Measurements from ENCODE around the gene MAP3K20. TPM values are rescaled to one million over a fixed set of nuclear protein-coding genes. Genes with fewer than 3 reads are reported as not detected.

Gene MAP3K20
- total and polyA plus RNA-seq, 2 of the 8 experiments (the other 6 are each of a cell fraction or from before 2014, with no cell fraction given), result 3.1 to 11.1 TPM

DNA sequence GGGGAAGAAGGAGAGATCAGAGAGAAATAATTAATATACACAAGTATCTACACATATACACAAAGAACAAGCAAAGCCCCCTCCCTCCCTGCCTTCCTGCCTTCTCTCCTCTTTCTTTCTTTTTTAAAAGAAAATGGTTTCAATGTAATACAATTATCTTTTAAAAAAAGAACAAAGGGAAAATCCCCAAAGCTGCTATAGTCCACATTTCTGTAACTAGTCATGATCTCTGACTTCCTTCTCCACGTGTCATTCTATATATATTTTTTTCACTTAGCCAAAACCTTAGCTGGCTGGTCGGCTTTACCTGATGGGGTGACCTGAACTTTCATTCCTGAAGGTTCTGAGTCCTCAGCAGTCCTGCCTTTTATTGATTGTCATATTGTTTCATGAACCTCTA lies 44.3 kb downstream of the MAP3K20 start:
- no peak overlapping the region for H3K9ac ChIP-seq (replicated peaks in 1 of 4; ENCODE audit: extremely low read depth in 1 of 4, low read depth in 3 of 4, low read length in 3 of 4)
- no peaks in the 10 kb centered on the region for H3K79me2 ChIP-seq (ENCODE audit: control insufficient read depth in 1 of 2, insufficient read depth in 2 of 2, low read length in 2 of 2)

More for the DNA sequence above, 44.3 kb downstream of the MAP3K20 start:
- no peak overlapping the region for H4K91ac ChIP-seq (replicated peaks; ENCODE audit: insufficient read length, low read length)
- no peak overlapping the region for H2BK12ac ChIP-seq (ENCODE audit: low read depth, low read length)
- POLR2A ChIA-PET (ENCODE audit: partially characterized antibody), result no interaction called here
- H3K27me3 ChIP-seq (replicated peaks in 1 of 4; ENCODE audit: control insufficient read depth in 3 of 4, extremely low read depth in 1 of 4, insufficient read depth in 3 of 4, low read length in 3 of 4), result no peaks in the 10 kb centered on the region
- H4K8ac ChIP-seq (ENCODE audit: extremely low read depth, insufficient read depth, low read length), result no peak overlapping the region
- no peaks in the 10 kb centered on the region for H4K20me1 ChIP-seq (replicated peaks in 1 of 2; ENCODE audit: control insufficient read depth in 1 of 2, insufficient read depth in 2 of 2, low read length in 2 of 2)
- no peaks in the 10 kb centered on the region for H3K36me3 ChIP-seq (ENCODE audit: control insufficient read depth in 2 of 4, insufficient read depth in 4 of 4, low read length in 3 of 4)
- TF ChIP-seq EZH2 (IDR thresholded peaks at IDR 0.05; ENCODE audit: low read depth, low read length, severe bottlenecking), result no peak
- no peak for TF ChIP-seq SP4 (IDR thresholded peaks at IDR 0.05; ENCODE audit: low read length)
- TF ChIP-seq, protein P1, sequence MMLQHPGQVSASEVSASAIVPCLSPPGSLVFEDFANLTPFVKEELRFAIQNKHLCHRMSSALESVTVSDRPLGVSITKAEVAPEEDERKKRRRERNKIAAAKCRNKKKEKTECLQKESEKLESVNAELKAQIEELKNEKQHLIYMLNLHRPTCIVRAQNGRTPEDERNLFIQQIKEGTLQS (IDR thresholded peaks at IDR 0.05; ENCODE audit: insufficient read depth, low read depth, low read length), result no peak
- TF ChIP-seq, protein P2, sequence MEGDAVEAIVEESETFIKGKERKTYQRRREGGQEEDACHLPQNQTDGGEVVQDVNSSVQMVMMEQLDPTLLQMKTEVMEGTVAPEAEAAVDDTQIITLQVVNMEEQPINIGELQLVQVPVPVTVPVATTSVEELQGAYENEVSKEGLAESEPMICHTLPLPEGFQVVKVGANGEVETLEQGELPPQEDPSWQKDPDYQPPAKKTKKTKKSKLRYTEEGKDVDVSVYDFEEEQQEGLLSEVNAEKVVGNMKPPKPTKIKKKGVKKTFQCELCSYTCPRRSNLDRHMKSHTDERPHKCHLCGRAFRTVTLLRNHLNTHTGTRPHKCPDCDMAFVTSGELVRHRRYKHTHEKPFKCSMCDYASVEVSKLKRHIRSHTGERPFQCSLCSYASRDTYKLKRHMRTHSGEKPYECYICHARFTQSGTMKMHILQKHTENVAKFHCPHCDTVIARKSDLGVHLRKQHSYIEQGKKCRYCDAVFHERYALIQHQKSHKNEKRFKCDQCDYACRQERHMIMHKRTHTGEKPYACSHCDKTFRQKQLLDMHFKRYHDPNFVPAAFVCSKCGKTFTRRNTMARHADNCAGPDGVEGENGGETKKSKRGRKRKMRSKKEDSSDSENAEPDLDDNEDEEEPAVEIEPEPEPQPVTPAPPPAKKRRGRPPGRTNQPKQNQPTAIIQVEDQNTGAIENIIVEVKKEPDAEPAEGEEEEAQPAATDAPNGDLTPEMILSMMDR (IDR thresholded peaks at IDR 0.05; ENCODE audit: control extremely low read depth in 1 of 3, insufficient read depth in 1 of 3, low read depth in 1 of 3, low read length in 3 of 3), result no peak
- TF ChIP-seq BRCA1 (IDR thresholded peaks at IDR 0.05; ENCODE audit: low read depth, low read length), result no peak
- no peak for TF ChIP-seq RNF2 (IDR thresholded peaks at IDR 0.05; ENCODE audit: borderline replicate concordance, low read depth, low read length, missing control alignments, poor library complexity, severe bottlenecking)
- no peak for TF ChIP-seq RAD21 (IDR thresholded peaks at IDR 0.05 in 1 of 2, conservative IDR thresholded peaks at IDR 0.05 in 1 of 2; ENCODE audit: low read depth in 2 of 2, low read length in 2 of 2)
- TF ChIP-seq SP2 (IDR thresholded peaks at IDR 0.05; ENCODE audit: low read length), result no peak
- TF ChIP-seq TCF12 (IDR thresholded peaks at IDR 0.05; ENCODE audit: low read depth, low read length), result no peak
- H2BK20ac ChIP-seq (ENCODE audit: low read length), result no peak overlapping the region
- H3K18ac ChIP-seq (ENCODE audit: extremely low read depth, low read length), result no peak overlapping the region
- H3K14ac ChIP-seq (ENCODE audit: insufficient read length), result no peak overlapping the region
- no peak overlapping the region for H2AFZ ChIP-seq (ENCODE audit: low read length)
- CTCF ChIA-PET (ENCODE audit: partially characterized antibody), result interaction anchor here (0.9 kb wide), 1 partner anchor 9 kb away, joined by 3 read pairs; no protein-coding TSS in a partner anchor
- no peak overlapping the region for H2BK5ac ChIP-seq (ENCODE audit: low read depth, low read length)
- FAIRE-seq (no peak), DNase-seq (ENCODE audit: low read depth in 1 of 2, low spot score in 2 of 2) (no peak)
- H2BK15ac ChIP-seq (ENCODE audit: low read length), result no peak overlapping the region
- H3K4me2 ChIP-seq (ENCODE audit: insufficient read depth in 1 of 2, low read depth in 2 of 2, low read length in 2 of 2), result no peak overlapping the region
- H3K4me3 ChIP-seq (ENCODE audit: extremely low read depth in 1 of 4, insufficient read depth in 2 of 4, low read depth in 3 of 4, low read length in 4 of 4), result no peak overlapping the region
- 90% methylated on average over 2 of the region's 2 CpGs; no CpG with 5 or more reads in 1 of the 2 experiments for WGBS, 2 experiments (ENCODE audit: extremely low coverage in 1 of 2, insufficient coverage in 1 of 2, insufficient read length in 1 of 2, insufficient replicate concordance in 2 of 2, low coverage in 1 of 2, low lambda C conversion rate in 2 of 2, missing lambda C conversion rate in 1 of 2)
- no peaks in the 10 kb centered on the region for H3K23me2 ChIP-seq (ENCODE audit: low read depth, low read length)
- H3K9me3 ChIP-seq (ENCODE audit: insufficient read depth in 2 of 2, low read depth in 1 of 2, low read length in 1 of 2), result no peaks in the 10 kb centered on the region
- H3K4ac ChIP-seq (replicated peaks; ENCODE audit: insufficient read length, low read depth, low read length), result no peak overlapping the region
- H3K27ac ChIP-seq (ENCODE audit: low read depth, low read length), result no peak overlapping the region
- H3K79me1 ChIP-seq (ENCODE audit: low read depth, low read length), result no peaks in the 10 kb centered on the region
- H2BK120ac ChIP-seq (replicated peaks; ENCODE audit: low read depth, low read length), result no peak overlapping the region
- no peak overlapping the region for H4K5ac ChIP-seq (ENCODE audit: insufficient read length, low read depth, low read length)
- no peak overlapping the region for H3K56ac ChIP-seq (replicated peaks; ENCODE audit: insufficient read length, low read depth, low read length)
- H3K4me1 ChIP-seq (replicated peaks in 1 of 4; ENCODE audit: control insufficient read depth in 3 of 4, insufficient read depth in 4 of 4, low read length in 3 of 4), result no peaks in the 10 kb centered on the region
- no peak overlapping the region for H2AK5ac ChIP-seq (ENCODE audit: low read depth, low read length)
- H3K23ac ChIP-seq (ENCODE audit: insufficient read length), result no peak overlapping the region

All from H1 (cell line).